A172 (cell line): Measurements from ENCODE around the gene FAT4. TPM values are rescaled to one million over a fixed set of nuclear protein-coding genes. Genes with fewer than 3 reads are reported as not detected.

Experiments used
- DNase-seq: peaks from one replicate; pipeline ENCODE4 v3.0.0-alpha.2; 2015; ENCODE audit warnings: low spot score
- total RNA-seq: library from RNA; depleted of rRNA; stranded (reverse); fragments of >200 nt; shearing (Covaris generic); gene quantifications from 2 replicates; pipeline ENCODE4 v1.2.3, GENCODE V29; 2014; rRNA removed

FAT4 gene
- total RNA-seq: 2.7 and 3.2 TPM in 2 replicates

- DNase-seq: peak; percentile 85
Measured at GRCh38 chr4:125314676-125315575, at the start of gene FAT4. Gene FAT4 (plus strand): TSS chr4:125314955. CDS start chr4:125316412, 1,457 bp downstream.

GRCh38 chr4:125265846-125266245, 48.9 kb upstream of the FAT4 start:
- DNase-seq: no peak

GRCh38 chr4:125266901-125267604, 47.7 kb upstream of the FAT4 start:
- no peak for DNase-seq

- no peak for DNase-seq
Measured at GRCh38 chr4:125267630-125268029, 47.1 kb upstream of the FAT4 start.

- DNase-seq: no peak
Measured at GRCh38 chr4:125268068-125268755, 46.5 kb upstream of the FAT4 start.

GRCh38 chr4:125276811-125277210, 37.9 kb upstream of the FAT4 start:
- DNase-seq: no peak

GRCh38 chr4:125277790-125278189, 37.0 kb upstream of the FAT4 start:
- no peak for DNase-seq

GRCh38 chr4:125280892-125281403, 33.8 kb upstream of the FAT4 start:
- DNase-seq: no peak

GRCh38 chr4:125283707-125284279, 31.0 kb upstream of the FAT4 start:
- DNase-seq: peak; percentile 25

GRCh38 chr4:125297116-125297515, 17.6 kb upstream of the FAT4 start:
- no peak for DNase-seq

GRCh38 chr4:125303058-125303457, 11.7 kb upstream of the FAT4 start:
- DNase-seq: no peak

GRCh38 chr4:125303821-125304220, 10.9 kb upstream of the FAT4 start:
- DNase-seq: no peak

GRCh38 chr4:125306112-125306511, 8.6 kb upstream of the FAT4 start:
- DNase-seq: no peak

GRCh38 chr4:125306533-125306932, 8.2 kb upstream of the FAT4 start:
- DNase-seq: no peak

GRCh38 chr4:125311503-125311902, 3.3 kb upstream of the FAT4 start:
- DNase-seq: no peak

- DNase-seq: peak; percentile 72
Measured at GRCh38 chr4:125313497-125313896, 1.3 kb upstream of the FAT4 start.

GRCh38 chr4:125313989-125314667, 627 bp upstream of the FAT4 start:
- DNase-seq: no peak

GRCh38 chr4:125315576-125316400, 1.0 kb downstream of the FAT4 start:
- peak; percentile 35 for DNase-seq

GRCh38 chr4:125316401-125316790, 1.6 kb downstream of the FAT4 start:
- no peak for DNase-seq
